Mononuclear cell (primary cell): ENCODE measurements around the gene XPA. TPM values are rescaled to one million over a fixed set of nuclear protein-coding genes. Genes with fewer than 3 reads are reported as not detected.
A peak's percentile ranks its signal among the peaks of the same experiment; 100 is the strongest.
"Not testable (repeated sequence)": the region's sequence is repeated elsewhere in the genome, so short reads cannot be mapped to it uniquely, and the experiment has no call there.

Experiments
- H3K27me3 ChIP-seq: 2 replicates; pipeline ENCODE4 v1.6.0; 2011; ENCODE audit warnings: low read length, control low read depth; ENCODE audit not compliant: insufficient read depth
- H3K4me1 ChIP-seq: 2 replicates; pipeline ENCODE4 v1.5.1; 2011; ENCODE audit warnings: mild to moderate bottlenecking, low read length, control low read depth; ENCODE audit not compliant: insufficient read depth
- H3K4me3 ChIP-seq: 2 replicates; pipeline ENCODE4 v1.5.1; 2011; ENCODE audit warnings: mild to moderate bottlenecking, low read length, moderate library complexity
- H3K9me3 ChIP-seq: 2 replicates; pipeline ENCODE4 v1.5.1; 2011; ENCODE audit warnings: low read depth, mild to moderate bottlenecking, control low read depth, low read length
- total RNA-seq: library from RNA; depleted of rRNA; stranded (reverse); fragments of >200 nt; gene quantifications from one replicate; pipeline ENCODE4 v1.2.3, GENCODE V29; 2012

XPA gene
- total RNA-seq, 1 donor, result 20.5 TPM

DNA sequence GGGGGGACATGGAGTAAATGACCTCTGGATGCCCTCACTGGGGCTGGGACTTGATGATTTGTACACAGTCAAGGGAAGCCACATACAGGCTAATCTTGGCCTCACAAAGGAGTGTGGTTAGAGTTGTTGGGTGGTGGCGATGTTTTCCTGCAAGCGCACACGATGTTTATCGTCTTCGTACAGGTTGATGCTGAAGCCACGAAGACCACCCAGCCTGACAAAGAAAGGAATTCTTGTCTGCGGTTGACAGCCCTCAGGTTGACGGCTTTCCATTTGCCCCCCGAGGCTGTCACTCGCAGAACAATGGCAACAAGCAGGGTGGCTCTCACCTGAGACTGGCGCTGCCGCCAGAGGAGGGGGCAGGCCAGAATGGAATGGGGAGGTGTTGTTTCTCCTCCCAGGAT is 14.1 kb upstream of the XPA start:
- no peaks in the 10 kb centered on the region for H3K9me3 ChIP-seq
- peaks cover 11% of the 10 kb centered on the region for H3K4me1 ChIP-seq

DNA sequence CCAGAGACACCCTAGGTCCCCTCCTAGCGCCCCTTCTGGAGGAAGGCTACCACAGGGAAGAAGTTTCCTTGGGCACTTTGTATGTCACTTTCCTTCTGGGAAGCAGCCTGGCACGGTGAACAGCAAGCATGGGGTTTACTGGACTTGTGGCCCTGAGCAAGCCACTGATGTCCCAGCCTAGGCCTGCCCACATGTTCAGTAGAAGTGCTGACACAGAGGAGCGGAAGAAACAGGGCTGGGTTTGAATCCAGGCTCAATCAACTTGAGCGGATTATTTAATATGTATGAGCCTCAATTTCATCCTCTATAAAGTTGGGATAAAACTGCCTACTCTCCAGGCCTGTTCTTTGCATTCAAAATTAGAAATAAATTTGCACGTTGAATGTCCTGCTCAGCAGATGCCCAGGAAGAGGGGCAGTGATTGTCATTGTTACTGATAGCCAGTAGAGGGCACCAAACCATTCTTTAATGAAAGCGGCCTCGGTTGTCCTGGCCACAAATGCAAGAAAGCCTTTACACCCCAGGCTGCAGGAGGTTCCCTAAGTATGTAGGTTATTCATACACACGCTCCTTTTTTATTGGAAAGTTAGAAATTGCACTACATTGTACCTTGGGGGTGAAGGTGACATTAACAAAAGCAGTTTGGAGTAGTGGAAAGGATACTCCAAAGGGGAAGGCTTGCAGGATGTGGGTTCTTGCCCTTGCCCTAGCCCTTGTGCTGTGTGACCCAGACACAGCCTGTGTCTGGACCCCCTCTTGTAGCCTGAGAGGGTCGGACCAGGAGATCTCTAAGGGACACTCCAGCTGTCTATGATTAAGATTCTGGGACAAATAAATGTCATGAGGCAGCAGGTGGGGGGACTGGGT is 13.4 kb upstream of the XPA start:
- Histone ChIP-seq H3K9me3 (no peaks in the 10 kb centered on the region), H3K27me3 (peaks cover 28% of the 10 kb centered on the region), H3K4me3 (no peak overlapping the region), H3K4me1 (peaks cover 11% of the 10 kb centered on the region)

More for the DNA sequence above, 14.1 kb upstream of the XPA start:
- no peak overlapping the region for H3K4me3 ChIP-seq
- H3K27me3 ChIP-seq, result peaks cover 24% of the 10 kb centered on the region

DNA sequence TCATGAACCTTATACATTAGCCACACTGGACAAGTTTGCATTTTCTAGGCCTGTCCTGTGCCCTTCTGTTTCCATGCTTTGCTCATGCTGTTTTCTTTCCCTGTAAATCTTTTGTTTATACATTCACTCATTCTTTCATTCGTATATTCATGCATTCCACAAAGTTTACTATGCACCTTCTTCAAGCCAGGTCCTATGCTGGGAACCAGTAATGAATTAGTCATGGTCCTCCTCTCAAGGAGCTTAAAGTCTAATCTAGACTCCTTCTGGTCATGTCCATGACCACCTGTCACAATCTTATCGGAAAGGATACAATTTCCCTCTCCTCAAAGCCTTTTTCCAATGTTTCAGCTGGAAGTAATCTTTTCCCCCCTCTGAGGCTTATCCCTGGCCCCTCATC is 9.1 kb upstream of the XPA start:
- Histone ChIP-seq H3K4me1 (peaks cover 8% of the 10 kb centered on the region), H3K4me3 (no peak overlapping the region), H3K27me3 (peaks cover 25% of the 10 kb centered on the region)

DNA sequence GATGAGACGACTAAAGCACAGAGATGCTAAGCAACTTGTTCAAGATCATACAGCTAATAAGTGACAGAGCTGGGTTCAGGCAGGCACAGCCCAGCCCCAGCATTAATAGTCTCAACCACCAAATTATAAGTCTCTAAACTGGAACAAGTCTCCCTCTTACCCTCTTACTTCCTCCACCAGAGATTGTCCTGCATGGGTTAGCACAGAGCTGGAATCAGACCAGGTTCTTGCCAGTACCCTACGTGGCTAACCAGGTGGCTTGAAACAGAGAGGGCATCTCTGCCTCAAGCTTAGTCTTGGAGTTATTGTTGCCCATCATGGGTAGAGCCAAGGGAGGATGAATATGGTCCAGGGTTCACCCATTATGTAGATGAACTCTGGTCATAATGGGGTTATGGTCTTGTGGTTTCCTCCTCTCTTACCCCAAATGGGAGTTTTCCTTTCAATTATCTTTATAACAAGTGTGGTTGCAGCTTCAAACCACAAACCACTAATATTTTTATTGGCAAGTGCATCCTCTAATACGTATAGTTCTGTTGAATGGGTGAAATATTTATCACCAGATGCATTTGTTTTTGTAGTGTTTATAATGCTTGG is 8.3 kb upstream of the XPA start:
- Histone ChIP-seq H3K9me3 (no peaks in the 10 kb centered on the region), H3K27me3 (peaks cover 20% of the 10 kb centered on the region), H3K4me3 (no peak overlapping the region), H3K4me1 (peaks cover under 1% of the 10 kb centered on the region)

More for the DNA sequence above, 9.1 kb upstream of the XPA start:
- H3K9me3 ChIP-seq, result no peaks in the 10 kb centered on the region

DNA sequence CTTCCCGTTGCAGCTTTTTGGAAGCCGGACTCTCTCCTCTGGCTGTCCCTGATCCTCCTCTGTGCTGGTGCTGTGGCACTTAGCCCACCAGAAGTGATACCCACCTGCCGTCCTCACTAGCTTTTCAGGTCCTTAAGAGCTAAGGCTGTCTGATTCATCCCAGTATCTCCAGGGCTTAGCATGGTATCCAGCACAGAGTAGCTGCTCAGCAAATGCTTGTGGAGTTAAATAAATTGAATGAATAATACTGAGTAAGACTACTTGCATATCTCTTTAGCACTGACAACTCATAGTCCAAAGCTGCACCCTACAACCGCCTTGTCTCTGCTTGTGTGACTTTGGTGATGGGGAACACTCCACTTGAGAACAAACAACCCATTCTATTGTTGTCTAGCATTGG is 7.7 kb upstream of the XPA start:
- no peak overlapping the region for H3K4me3 ChIP-seq
- H3K4me1 ChIP-seq, result no peaks in the 10 kb centered on the region
- H3K9me3 ChIP-seq, result no peaks in the 10 kb centered on the region
- peaks cover 20% of the 10 kb centered on the region for H3K27me3 ChIP-seq

DNA sequence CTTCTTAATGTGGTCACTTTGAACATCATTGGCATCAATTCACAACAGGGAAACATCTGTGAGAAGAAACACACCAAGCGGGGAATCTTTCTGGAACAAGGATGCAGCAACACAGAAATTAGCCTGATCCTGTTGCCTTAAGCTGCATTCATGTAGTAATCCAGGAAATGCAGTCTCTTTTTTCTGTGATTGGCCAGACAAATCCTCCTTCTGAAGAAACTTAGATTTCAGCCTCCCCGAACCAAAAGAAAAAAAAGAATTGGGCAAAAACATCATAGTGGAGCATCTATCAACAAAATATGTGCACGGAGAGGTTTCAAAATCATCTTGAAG is 7.2 kb upstream of the XPA start:
- Histone ChIP-seq H3K4me3 (no peak overlapping the region), H3K27me3 (peaks cover 20% of the 10 kb centered on the region), H3K9me3 (no peaks in the 10 kb centered on the region), H3K4me1 (no peaks in the 10 kb centered on the region)

DNA sequence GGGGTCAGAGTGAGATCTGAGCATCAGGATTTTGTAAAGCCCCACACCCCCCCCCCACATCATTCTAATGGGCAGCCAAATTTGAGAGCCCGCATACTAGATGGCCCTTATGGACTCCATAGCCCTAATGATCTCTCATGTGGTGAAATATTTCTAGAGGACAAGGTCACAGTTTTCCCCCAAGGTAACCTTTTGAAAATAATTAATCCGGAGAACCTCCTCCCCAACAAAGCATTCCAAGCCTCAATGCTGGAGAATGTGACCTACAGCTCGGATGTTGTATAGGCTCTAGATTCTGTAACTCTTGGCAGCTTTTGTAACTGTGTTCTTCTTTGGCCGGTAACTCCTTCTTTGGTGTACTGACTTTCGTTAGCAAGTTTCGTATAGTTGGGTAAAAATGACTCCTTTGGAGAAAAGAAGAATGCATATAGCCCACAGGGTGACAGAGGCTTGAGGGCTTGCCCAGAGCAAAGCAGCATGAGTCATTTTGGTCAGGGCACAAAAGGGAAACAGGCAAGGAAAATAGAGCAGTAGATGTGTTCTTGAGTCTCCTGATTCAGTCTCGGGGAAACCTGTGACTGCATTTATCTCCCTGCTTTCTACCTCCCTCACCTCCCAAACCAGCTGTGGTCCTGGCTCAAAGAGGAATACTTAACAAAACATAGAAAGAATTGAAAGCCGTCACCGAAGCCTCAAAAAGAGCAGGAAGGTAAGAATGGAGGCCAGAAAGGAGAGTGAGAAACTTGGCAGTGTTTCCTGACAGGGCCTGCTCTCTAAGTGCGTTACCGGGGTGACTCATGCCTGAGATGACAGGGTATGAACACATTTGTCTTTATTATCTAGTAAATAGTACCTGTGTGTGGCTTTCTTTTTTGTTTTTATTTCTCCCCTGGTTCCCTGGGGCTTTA is 6.6 kb upstream of the XPA start:
- Histone ChIP-seq H3K4me3 (no peak overlapping the region), H3K4me1 (peaks cover 6% of the 10 kb centered on the region), H3K27me3 (peaks cover 20% of the 10 kb centered on the region), H3K9me3 (no peaks in the 10 kb centered on the region)

DNA sequence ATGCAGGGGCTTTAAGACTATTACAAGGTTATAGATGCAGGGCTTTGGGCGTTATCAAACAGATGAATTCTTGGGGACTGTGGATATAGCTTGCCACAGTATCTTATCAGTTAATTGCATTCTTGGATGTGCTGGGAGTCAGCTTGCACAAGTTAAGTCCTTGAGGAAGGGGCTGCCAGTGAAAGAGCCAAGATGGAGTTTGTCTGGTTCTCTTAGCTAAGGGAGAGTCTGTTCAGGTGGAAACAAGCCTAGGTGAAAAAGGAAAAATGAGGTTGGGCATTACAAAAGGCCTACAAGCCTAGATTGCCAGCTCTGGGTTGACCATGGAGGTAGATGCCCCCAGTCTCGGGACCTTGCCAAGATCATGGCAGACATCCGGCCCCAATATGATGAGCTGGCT is 2.7 kb upstream of the XPA start:
- peaks cover 39% of the 10 kb centered on the region for H3K4me1 ChIP-seq
- H3K27me3 ChIP-seq, H3K9me3 ChIP-seq, H3K4me3 ChIP-seq: not testable (repeated sequence)

DNA sequence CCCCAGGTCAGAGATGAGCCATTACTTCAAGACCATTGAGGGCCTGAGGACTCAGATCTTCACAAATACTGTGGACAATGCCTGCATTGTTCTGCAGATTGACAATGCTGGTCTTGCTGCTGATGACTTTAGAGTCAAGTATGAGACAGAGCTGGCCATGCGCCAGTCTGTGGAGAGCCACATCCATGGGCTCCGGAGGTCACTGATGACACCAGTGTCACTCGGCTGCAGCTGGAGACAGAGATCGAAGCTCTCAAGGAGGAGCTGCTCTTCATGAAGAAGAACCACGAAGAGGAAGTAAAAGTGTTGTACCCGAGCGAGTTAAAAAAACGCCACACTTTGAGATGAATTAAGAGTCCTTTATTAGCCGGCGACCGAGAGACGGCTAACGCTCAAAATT is 2.1 kb upstream of the XPA start:
- H3K4me1 ChIP-seq, result peaks cover 44% of the 10 kb centered on the region
- not testable (repeated sequence) for H3K27me3 ChIP-seq, H3K4me3 ChIP-seq, H3K9me3 ChIP-seq

DNA sequence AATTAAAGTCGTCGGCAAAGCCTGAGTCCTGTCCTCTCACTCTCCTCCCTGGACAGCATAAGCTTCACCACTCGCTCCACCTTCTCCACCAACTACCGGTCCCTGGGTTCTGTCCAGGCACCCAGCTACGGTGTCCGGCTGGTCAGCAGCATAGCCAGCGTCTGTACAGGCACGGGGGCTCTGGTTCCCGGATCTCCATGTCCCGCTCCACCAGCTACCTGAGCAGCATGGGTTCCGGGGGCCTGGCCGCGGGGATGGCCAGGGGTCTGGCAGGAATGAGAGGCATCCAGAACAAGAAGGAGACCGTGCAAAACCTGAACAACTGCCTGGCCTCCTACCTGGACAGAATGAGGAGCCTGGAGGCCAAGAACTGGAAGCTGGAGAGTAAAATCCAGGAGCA is 1.7 kb upstream of the XPA start:
- no peak overlapping the region for H3K4me3 ChIP-seq
- H3K9me3 ChIP-seq, result no peaks in the 10 kb centered on the region
- H3K4me1 ChIP-seq, result peaks cover 48% of the 10 kb centered on the region
- H3K27me3 ChIP-seq, result peaks cover 2% of the 10 kb centered on the region

DNA sequence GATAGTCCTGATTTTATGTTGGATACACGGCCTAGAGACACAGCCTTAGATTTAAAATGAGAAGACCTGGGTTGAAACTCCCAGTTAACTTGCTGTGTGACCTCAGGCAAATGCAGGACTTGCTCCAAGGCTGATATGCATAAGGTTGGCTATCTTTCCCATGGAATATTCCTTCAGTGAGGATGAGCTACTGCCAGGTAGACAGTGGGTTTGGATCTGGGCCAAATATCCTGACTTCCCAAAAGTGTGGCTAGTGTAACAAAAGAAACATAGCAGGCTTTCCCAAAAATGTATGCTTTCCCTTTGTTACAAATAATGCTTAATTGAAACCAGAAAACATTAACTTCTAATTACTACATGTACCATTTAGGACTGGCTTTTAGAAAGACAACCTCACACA is 697 bp upstream of the XPA start:
- no peak overlapping the region for H3K4me3 ChIP-seq
- peaks cover under 1% of the 10 kb centered on the region for H3K27me3 ChIP-seq
- H3K9me3 ChIP-seq, result no peaks in the 10 kb centered on the region
- peaks cover 48% of the 10 kb centered on the region for H3K4me1 ChIP-seq

DNA sequence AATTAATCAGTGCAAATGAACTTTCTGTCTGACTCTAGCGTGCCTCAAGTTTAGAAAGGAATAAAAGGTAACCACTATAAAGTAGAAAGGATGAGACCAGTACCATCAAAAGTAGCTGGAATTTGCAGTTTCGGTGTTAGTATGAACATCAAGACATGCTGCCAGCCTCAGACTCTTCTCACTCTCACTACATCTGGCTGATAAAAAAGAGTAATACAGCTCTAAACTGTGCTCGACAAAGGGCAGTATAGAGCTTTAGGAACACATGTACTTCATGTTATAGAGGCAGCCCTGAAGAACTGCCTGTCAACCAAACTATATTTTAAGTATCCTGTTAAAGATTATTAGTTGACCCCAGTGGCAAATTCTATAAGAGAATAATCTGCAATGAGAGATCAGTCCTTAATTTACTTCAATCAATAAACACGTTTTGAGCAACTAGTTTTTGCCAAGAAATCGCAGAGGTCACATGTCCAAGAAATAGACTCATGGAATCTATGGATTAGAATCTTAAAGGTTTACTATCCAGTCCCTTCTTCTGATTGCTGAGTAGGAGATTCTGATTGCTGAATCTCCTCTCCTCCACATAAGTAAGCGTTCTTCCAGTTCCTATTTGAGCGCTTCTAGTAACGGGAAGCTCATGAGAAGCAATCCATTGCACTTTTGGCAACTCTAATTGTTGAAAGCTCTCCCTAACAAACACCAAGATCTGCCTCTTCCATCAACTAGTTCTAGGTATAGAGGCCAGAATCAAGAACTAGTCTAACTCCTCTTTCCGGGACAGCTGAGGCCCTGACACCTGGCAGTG is 941 bp downstream of the XPA start:
- Histone ChIP-seq H3K9me3 (no peaks in the 10 kb centered on the region), H3K4me3 (peak overlapping the region; percentile 75), H3K4me1 (peaks cover 48% of the 10 kb centered on the region), H3K27me3 (no peaks in the 10 kb centered on the region)

DNA sequence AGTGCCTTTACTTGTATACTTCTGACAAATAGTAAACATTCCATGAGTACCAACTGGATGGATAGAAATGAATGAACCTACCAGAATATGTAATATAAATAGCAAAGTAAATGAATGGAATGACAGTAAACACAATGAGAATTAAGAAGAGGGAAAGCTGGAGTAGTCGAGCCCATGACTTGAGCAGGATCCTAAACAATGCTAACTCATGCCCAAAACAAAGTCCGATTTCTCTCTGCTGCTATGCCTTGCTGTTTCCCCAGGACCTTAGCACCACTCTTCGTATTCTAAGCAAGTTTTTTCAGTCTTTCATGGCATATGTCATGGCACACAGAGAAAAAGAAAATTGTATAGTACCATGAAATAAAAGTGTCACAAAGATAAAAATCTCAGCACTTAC is 1.8 kb downstream of the XPA start:
- Histone ChIP-seq H3K27me3 (no peaks in the 10 kb centered on the region), H3K4me1 (peaks cover 48% of the 10 kb centered on the region), H3K4me3 (no peak overlapping the region), H3K9me3 (no peaks in the 10 kb centered on the region)

DNA sequence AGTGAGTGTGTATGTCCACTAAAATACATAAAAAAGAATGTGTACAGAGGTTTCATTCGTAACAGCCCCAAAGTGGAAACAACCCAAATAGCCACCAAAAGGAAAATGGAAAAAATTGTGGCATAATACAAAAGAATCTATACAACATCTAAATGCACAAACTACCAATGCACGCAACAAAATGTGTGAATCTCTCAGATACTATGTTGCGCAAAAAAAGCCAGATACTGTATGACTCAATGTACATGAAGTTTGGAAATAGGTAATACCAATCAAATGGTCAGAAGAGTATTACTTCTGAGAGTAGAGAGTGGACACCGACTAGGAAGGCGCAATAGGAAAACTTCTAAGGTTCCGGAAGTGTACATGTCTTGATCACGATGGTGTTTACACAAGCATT is 2.4 kb downstream of the XPA start:
- no peak overlapping the region for H3K4me3 ChIP-seq
- no peaks in the 10 kb centered on the region for H3K27me3 ChIP-seq

More for the DNA sequence above, 2.4 kb downstream of the XPA start:
- Histone ChIP-seq H3K4me1 (peaks cover 48% of the 10 kb centered on the region), H3K9me3 (no peaks in the 10 kb centered on the region)
